Panc1 (cell line): Measurements from ENCODE around the gene SCUBE2. TPM values are rescaled to one million over a fixed set of nuclear protein-coding genes. Genes with fewer than 3 reads are reported as not detected.

Experiments used
- ATAC-seq: fragments of 200-7000 bp; cut with Tn5 transposase; 2 replicates; pipeline ENCODE4 v1.9.1; 2020; ENCODE audit warnings: mild to moderate bottlenecking, moderate library complexity
- BruUV-seq: library from RNA; stranded (reverse); fragments of 400-500 nt; replicated peaks from 2 replicates; lab custom pipeline; 2021; lab: Mats Ljungman, UMichigan
- CTCF ChIA-PET: fragments of 300-600 bp; sonication (Branson Sonifier 250); formaldehyde crosslinking; loops from one replicate; lab custom pipeline; 2022; ENCODE audit warnings: antibody characterized with exemption; lab: Charles Lee
- POLR2A ChIA-PET: fragments of 300-600 bp; sonication (Branson Sonifier 250); formaldehyde crosslinking; loops from one replicate; lab custom pipeline; 2022; ENCODE audit warnings: antibody characterized with exemption; lab: Charles Lee
- DNase-seq: peaks from one replicate; pipeline ENCODE4 v3.0.0-alpha.2; 2010; ENCODE audit warnings: low read depth, low spot score
- H3K27ac ChIP-seq: 2 replicates; pipeline ENCODE4 v1.5.1; 2011; ENCODE audit warnings: mild to moderate bottlenecking, low read length, inconsistent platforms
- H3K27me3 ChIP-seq: fragments of 200-500 bp; sonication (Bioruptor generic); 2 replicates; pipeline ENCODE4 v1.6.0; 2014; ENCODE audit warnings: low read length, inconsistent platforms; ENCODE audit not compliant: control insufficient read depth, insufficient read depth
- H3K36me3 ChIP-seq: fragments of 200-500 bp; sonication (Bioruptor generic); 2 replicates; pipeline ENCODE4 v1.5.1; 2014; ENCODE audit warnings: inconsistent platforms, mild to moderate bottlenecking, low read length, moderate library complexity; ENCODE audit not compliant: control insufficient read depth, insufficient read depth
- H3K4me1 ChIP-seq: 2 replicates; pipeline ENCODE4 v1.5.1; 2011; ENCODE audit warnings: inconsistent platforms, mild to moderate bottlenecking, low read length, moderate library complexity; ENCODE audit not compliant: control insufficient read depth, insufficient read depth
- H3K4me3 ChIP-seq, 2 experiments: 2 replicates each; pipeline ENCODE4 v1.5.1; 2011 to 2012; ENCODE audit warnings: low read depth in 2 of 2, low read length in 2 of 2, mild to moderate bottlenecking in 2 of 2, inconsistent platforms in 1 of 2, moderate library complexity in 1 of 2
- H3K9me3 ChIP-seq: fragments of 200-500 bp; sonication (Bioruptor generic); 2 replicates; pipeline ENCODE4 v1.5.1; 2014; ENCODE audit warnings: low read depth, mild to moderate bottlenecking, inconsistent platforms, low read length, moderate library complexity; ENCODE audit not compliant: control insufficient read depth, insufficient read depth
- POLR2AphosphoS5 ChIP-seq: IDR thresholded peaks from 2 replicates; pipeline ENCODE4 v1.6.1; 2012; ENCODE audit warnings: mild to moderate bottlenecking, low read depth, low read length, moderate library complexity
- REST ChIP-seq, 2 experiments: IDR thresholded peaks; 2 replicates each; pipeline ENCODE4 v1.6.1; 2011 to 2012; ENCODE audit warnings: low read depth in 2 of 2, control low read depth in 1 of 2, low read length in 1 of 2, mild to moderate bottlenecking in 1 of 2, moderate library complexity in 1 of 2; ENCODE audit not compliant: insufficient read depth in 1 of 2
- SIN3A ChIP-seq: IDR thresholded peaks from 2 replicates; pipeline ENCODE4 v1.6.1; 2012; ENCODE audit warnings: low read depth, mild to moderate bottlenecking, low read length, moderate library complexity, borderline replicate concordance; ENCODE audit not compliant: insufficient read depth
- TCF7L2 ChIP-seq: IDR thresholded peaks from 2 replicates; pipeline ENCODE4 v1.6.1; 2011; ENCODE audit warnings: mild to moderate bottlenecking, low read depth, low read length, inconsistent platforms
- in situ Hi-C: cut with HindIII; loops from 2 replicates; pipeline ENCODE4 v1.10.0; 2016; ENCODE audit warnings: low sequenced_read_pairs, low pct_unique_long_range_greater_than_20kb
- intact Hi-C: fragments of 100-400 bp; cut with micrococcal nuclease; formaldehyde crosslinking; loops from one replicate; pipeline ENCODE4 v1.10.0; 2022; ENCODE audit not compliant: unreplicated experiment
- total RNA-seq: library from RNA; stranded (reverse); gene quantifications from one replicate; pipeline ENCODE4 v1.2.1, GENCODE V29; 2021; ENCODE audit not compliant: unreplicated experiment
- TF ChIP-seq, protein P1 (sequence below): fragments of 450-650 bp; IDR thresholded peaks from 2 replicates; pipeline ENCODE4 v1.5.1; 2017; ENCODE audit warnings: mild to moderate bottlenecking

Gene SCUBE2
- total RNA-seq, 1 experiment from 2014 or later: 2.8 TPM

DNA sequence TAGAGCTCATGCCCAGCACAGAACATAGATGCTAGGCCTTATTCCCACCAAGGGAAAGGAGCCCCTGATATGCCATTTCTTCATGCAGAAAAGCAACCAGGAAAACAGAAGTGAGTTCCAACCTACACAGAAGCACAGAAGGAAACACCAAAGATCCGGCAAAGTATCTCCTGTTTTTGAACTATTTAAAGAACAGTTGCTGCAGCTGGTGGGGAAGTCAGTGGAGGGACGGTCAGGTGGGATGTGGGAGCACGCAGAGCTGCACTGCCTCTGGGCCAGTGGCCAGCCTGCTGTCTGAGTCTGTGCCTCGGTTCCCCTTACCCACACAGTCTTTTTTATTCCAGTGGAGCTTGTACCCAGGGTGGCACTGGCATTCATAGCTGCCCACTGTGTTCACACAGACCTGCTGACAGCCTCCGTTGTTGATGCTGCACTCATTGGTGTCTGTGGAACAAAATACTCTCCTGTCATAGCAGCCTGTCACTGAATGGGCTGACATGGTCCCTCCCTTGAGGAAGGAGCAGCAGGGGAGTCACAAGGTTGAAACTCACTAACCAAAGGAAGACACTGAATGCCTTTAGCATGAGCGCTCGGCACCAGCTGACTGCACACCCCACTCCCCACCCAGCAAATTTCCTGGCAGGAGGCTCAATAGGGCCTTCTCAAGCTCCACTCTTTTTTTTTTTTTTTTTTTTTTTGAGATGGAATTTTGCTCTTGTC, 37.9 kb downstream of the SCUBE2 start:
- in situ Hi-C loops: no loop called here
- H3K27me3 ChIP-seq: no peaks in the 10 kb centered on the region
- ChIA-PET CTCF (no interaction called here), POLR2A (interaction anchor here (0.6 kb wide), 1 partner anchor 743 kb away, joined by 3 read pairs; no protein-coding TSS in a partner anchor)
- BruUV-seq: no TSS peak
- intact Hi-C loops: no loop called here
- ATAC-seq (no peak), DNase-seq (no peak)
- no peak overlapping the region for H3K27ac ChIP-seq
- H3K4me1 ChIP-seq: no peaks in the 10 kb centered on the region
- H3K4me3 ChIP-seq: no peak overlapping the region
- no peaks in the 10 kb centered on the region for H3K36me3 ChIP-seq
- TF ChIP-seq, protein P1, sequence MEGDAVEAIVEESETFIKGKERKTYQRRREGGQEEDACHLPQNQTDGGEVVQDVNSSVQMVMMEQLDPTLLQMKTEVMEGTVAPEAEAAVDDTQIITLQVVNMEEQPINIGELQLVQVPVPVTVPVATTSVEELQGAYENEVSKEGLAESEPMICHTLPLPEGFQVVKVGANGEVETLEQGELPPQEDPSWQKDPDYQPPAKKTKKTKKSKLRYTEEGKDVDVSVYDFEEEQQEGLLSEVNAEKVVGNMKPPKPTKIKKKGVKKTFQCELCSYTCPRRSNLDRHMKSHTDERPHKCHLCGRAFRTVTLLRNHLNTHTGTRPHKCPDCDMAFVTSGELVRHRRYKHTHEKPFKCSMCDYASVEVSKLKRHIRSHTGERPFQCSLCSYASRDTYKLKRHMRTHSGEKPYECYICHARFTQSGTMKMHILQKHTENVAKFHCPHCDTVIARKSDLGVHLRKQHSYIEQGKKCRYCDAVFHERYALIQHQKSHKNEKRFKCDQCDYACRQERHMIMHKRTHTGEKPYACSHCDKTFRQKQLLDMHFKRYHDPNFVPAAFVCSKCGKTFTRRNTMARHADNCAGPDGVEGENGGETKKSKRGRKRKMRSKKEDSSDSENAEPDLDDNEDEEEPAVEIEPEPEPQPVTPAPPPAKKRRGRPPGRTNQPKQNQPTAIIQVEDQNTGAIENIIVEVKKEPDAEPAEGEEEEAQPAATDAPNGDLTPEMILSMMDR: no peak
- TF ChIP-seq POLR2AphosphoS5 (no peak), REST (IDR thresholded peaks at IDR 0.05; ENCODE audit: insufficient read depth in 1 of 2, low read depth in 2 of 2, low read length in 1 of 2) (no peak), SIN3A (no peak), TCF7L2 (no peak)
- H3K9me3 ChIP-seq: no peaks in the 10 kb centered on the region

DNA sequence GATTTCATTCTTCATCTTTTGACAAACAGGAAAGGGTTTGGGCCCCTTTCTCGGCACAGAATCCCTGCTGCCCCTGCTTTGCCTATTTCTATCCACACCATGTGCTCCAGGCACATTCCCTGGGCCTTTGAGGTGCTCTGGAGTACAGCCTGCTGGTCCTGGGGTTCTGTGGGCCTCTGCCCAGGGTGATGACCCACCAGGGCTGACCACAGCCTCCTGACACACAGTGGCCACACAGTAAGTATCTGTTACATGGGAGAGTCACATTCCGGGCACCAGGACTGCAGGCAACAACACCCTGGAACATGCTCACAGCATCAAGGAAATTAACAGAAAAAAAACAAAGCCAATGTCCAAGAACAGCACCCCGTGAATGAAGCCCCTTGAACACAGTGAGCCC, 39.1 kb downstream of the SCUBE2 start:
- TF ChIP-seq TCF7L2 (no peak), SIN3A (no peak), REST (IDR thresholded peaks at IDR 0.05; ENCODE audit: insufficient read depth in 1 of 2, low read depth in 2 of 2, low read length in 1 of 2) (no peak), POLR2AphosphoS5 (no peak)
- TF ChIP-seq, protein P1: no peak
- Histone ChIP-seq H3K9me3 (no peaks in the 10 kb centered on the region), H3K27ac (no peak overlapping the region), H3K4me3 (no peak overlapping the region), H3K36me3 (no peaks in the 10 kb centered on the region), H3K27me3 (no peaks in the 10 kb centered on the region), H3K4me1 (no peaks in the 10 kb centered on the region)
- 0 out of 2 replicates have a peak, but pooled peaks have one; percentile 19 for ATAC-seq
- no TSS peak for BruUV-seq
- DNase-seq: no peak
- ChIA-PET CTCF (no interaction called here), POLR2A (no interaction called here)
- intact Hi-C loops (no loop called here), in situ Hi-C loops (no loop called here)
